CD14-positive monocyte (primary cell): ENCODE measurements around the gene GRM4. TPM values are rescaled to one million over a fixed set of nuclear protein-coding genes. Genes with fewer than 3 reads are reported as not detected.

Source experiments
- DNase-seq, 3 donors: peaks; one replicate each; pipeline ENCODE4 v3.0.0-alpha.2; 2011 to 2022
- H2AFZ ChIP-seq: 2 replicates; pipeline ENCODE4 v1.6.0; 2012; ENCODE audit warnings: mild to moderate bottlenecking, low read depth, low read length, inconsistent platforms; ENCODE audit not compliant: insufficient read depth, poor library complexity, severe bottlenecking
- H3K27ac ChIP-seq, 2 donors: 1 replicate in 1 of 2; 2 replicates in 1 of 2; pipeline ENCODE4 v1.5.1; 2012 to 2013; ENCODE audit warnings: low read length in 2 of 2, control low read depth in 1 of 2, inconsistent platforms in 1 of 2, low read depth in 1 of 2, mild to moderate bottlenecking in 1 of 2
- H3K27me3 ChIP-seq, 2 donors: one replicate each; pipeline versions ENCODE4 v1.6.0 to v1.6.1; 2011 to 2013; ENCODE audit warnings: low read length in 2 of 2; ENCODE audit not compliant: control insufficient read depth in 2 of 2, insufficient read depth in 2 of 2
- H3K36me3 ChIP-seq, 2 donors: replicated peaks in 1 of 2; 1 replicate in 1 of 2; 2 replicates in 1 of 2; pipeline versions ENCODE4 v1.5.1 to v1.6.1; 2012 to 2013; ENCODE audit warnings: low read length in 2 of 2, control low read depth in 1 of 2, inconsistent platforms in 1 of 2, mild to moderate bottlenecking in 1 of 2; ENCODE audit not compliant: insufficient read depth in 2 of 2, control insufficient read depth in 1 of 2
- H3K4me1 ChIP-seq, 2 donors: 1 replicate in 1 of 2; 2 replicates in 1 of 2; pipeline versions ENCODE4 v1.5.1 to v1.6.1; 2012 to 2013; ENCODE audit warnings: low read length in 2 of 2, control low read depth in 1 of 2, inconsistent platforms in 1 of 2, mild to moderate bottlenecking in 1 of 2, moderate library complexity in 1 of 2; ENCODE audit not compliant: insufficient read depth in 2 of 2, control insufficient read depth in 1 of 2
- H3K4me2 ChIP-seq: replicated peaks from 2 replicates; pipeline ENCODE3; 2012; ENCODE audit warnings: low read length, moderate library complexity, mild to moderate bottlenecking; ENCODE audit not compliant: poor library complexity, severe bottlenecking; ENCODE audit errors: extremely low read depth
- H3K4me3 ChIP-seq, 3 experiments: fragments of 200-600 bp in 1 of 3; sonication (generic) in 1 of 3; replicated peaks in 1 of 3; 1 replicate in 2 of 3; 2 replicates in 1 of 3; pipeline ENCODE4 v1.5.1; 2011 to 2013; ENCODE audit warnings: low read length in 3 of 3, mild to moderate bottlenecking in 3 of 3, control low read depth in 2 of 3, low read depth in 2 of 3, inconsistent platforms in 1 of 3, moderate library complexity in 1 of 3
- H3K79me2 ChIP-seq: 2 replicates; pipeline ENCODE4 v1.6.0; 2012; ENCODE audit warnings: mild to moderate bottlenecking, control low read depth, inconsistent platforms, low read length, moderate library complexity; ENCODE audit not compliant: insufficient read depth
- H3K9ac ChIP-seq: 2 replicates; pipeline ENCODE4 v1.6.0; 2017; ENCODE audit warnings: low read length, mild to moderate bottlenecking; ENCODE audit not compliant: insufficient read depth, poor library complexity, severe bottlenecking
- H3K9me3 ChIP-seq, 2 donors: replicated peaks in 1 of 2; 1 replicate in 1 of 2; 2 replicates in 1 of 2; pipeline versions ENCODE4 v1.5.1 to v1.6.1; 2012 to 2013; ENCODE audit warnings: low read length in 2 of 2, control low read depth in 1 of 2; ENCODE audit not compliant: control insufficient read depth in 1 of 2, insufficient read depth in 1 of 2
- H4K20me1 ChIP-seq: 2 replicates; pipeline ENCODE4 v1.6.0; 2012; ENCODE audit warnings: mild to moderate bottlenecking, low read length, control low read depth, moderate library complexity; ENCODE audit not compliant: insufficient read depth
- H3K27ac Mint-ChIP-seq, 7 donors: one replicate each; pipeline ENCODE4 v1.8.0; 2020; ENCODE audit warnings: mild to moderate bottlenecking in 7 of 7, mixed read lengths in 7 of 7, moderate library complexity in 6 of 7, inconsistent platforms in 2 of 7
- H3K27me3 Mint-ChIP-seq, 3 donors: one replicate each; pipeline ENCODE4 v1.8.0; 2021 to 2022; ENCODE audit warnings: low read depth in 3 of 3, mild to moderate bottlenecking in 3 of 3, mixed read lengths in 3 of 3, moderate library complexity in 3 of 3, inconsistent platforms in 1 of 3
- H3K36me3 Mint-ChIP-seq, 2 donors: one replicate each; pipeline ENCODE4 v1.8.0; 2020; ENCODE audit warnings: mixed read lengths in 2 of 2, inconsistent platforms in 1 of 2, mild to moderate bottlenecking in 1 of 2
- H3K4me1 Mint-ChIP-seq: one replicate; pipeline ENCODE4 v1.8.0; 2020; ENCODE audit warnings: mild to moderate bottlenecking, mixed read lengths
- H3K4me3 Mint-ChIP-seq, 2 donors: one replicate each; pipeline ENCODE4 v1.8.0; 2020; ENCODE audit warnings: mild to moderate bottlenecking in 2 of 2, mixed read lengths in 2 of 2, moderate library complexity in 1 of 2
- H3K9me3 Mint-ChIP-seq, 7 donors: one replicate each; pipeline ENCODE4 v1.8.0; 2020 to 2022; ENCODE audit warnings: mixed read lengths in 7 of 7, mild to moderate bottlenecking in 6 of 7, moderate library complexity in 6 of 7, inconsistent platforms in 2 of 7
- CTCF ChIP-seq: fragments of 200-600 bp; IDR thresholded peaks from one replicate; pipeline ENCODE4 v1.8.0; 2022; ENCODE audit warnings: antibody characterized with exemption, mild to moderate bottlenecking
- WGBS: methylation state at CpG from one replicate; pipeline ENCODE4 v1.1.5; 2013; ENCODE audit warnings: missing lambda C conversion rate; ENCODE audit not compliant: insufficient coverage; 5-methylcytosine and 5-hydroxymethylcytosine counted together
- intact Hi-C, 2 donors: fragments of 100-400 bp; cut with micrococcal nuclease; formaldehyde crosslinking; loops; one replicate each; pipeline versions ENCODE4 v1.15.0 to v1.15.1; 2023
- polyA plus RNA-seq, 3 donors: library from polyadenylated mRNA; depleted of rRNA in 1 of 3; unstranded in 2 of 3; stranded (reverse) in 1 of 3; fragments of 300-500 nt in 2 of 3; fragments of >200 nt in 1 of 3; fragmentation: Illumina TruSeq in 2 of 3; gene quantifications; 1 replicate in 2 of 3; 2 replicates in 1 of 3; pipeline ENCODE4 v1.2.3, GENCODE V29; 2012 to 2021

GRM4 gene
- polyA plus RNA-seq, 3 donors = not detected

GRCh38 chr6:34018961-34019606 is 126.8 kb downstream of the GRM4 start:
- no peaks in the 10 kb centered on the region for H4K20me1 ChIP-seq
- H3K9me3 ChIP-seq = peaks cover 4 to 8% of the 10 kb centered on the region in 2 donors
- 82% methylated on average over 4 of the region's 7 CpGs for WGBS
- H3K27ac ChIP-seq = no peak overlapping the region
- H2AFZ ChIP-seq = no peak overlapping the region
- Mint-ChIP-seq H3K9me3 (peaks cover 0 to 12% (median 4%) of the 10 kb centered on the region in 7 donors), H3K27me3 (peaks cover 2 to 8% (median 2%) of the 10 kb centered on the region in 3 donors), H3K4me1 (no peaks in the 10 kb centered on the region), H3K36me3 (no peaks in the 10 kb centered on the region), H3K4me3 (no peak overlapping the region), H3K27ac (no peak overlapping the region)
- no peak overlapping the region for H3K4me2 ChIP-seq
- intact Hi-C loops = no loop called here
- no peak for DNase-seq
- no peak overlapping the region for H3K4me3 ChIP-seq
- no peaks in the 10 kb centered on the region for H3K27me3 ChIP-seq
- no peak overlapping the region for H3K9ac ChIP-seq
- H3K79me2 ChIP-seq = no peaks in the 10 kb centered on the region
- no peaks in the 10 kb centered on the region for H3K4me1 ChIP-seq
- no peak for TF ChIP-seq CTCF
- H3K36me3 ChIP-seq = no peaks in the 10 kb centered on the region

GRCh38 chr6:34018026-34018425 is 127.9 kb downstream of the GRM4 start:
- intact Hi-C loops = no loop called here
- Mint-ChIP-seq H3K4me1 (no peaks in the 10 kb centered on the region), H3K27ac (no peak overlapping the region), H3K36me3 (no peaks in the 10 kb centered on the region), H3K9me3 (peaks cover 0 to 11% (median 4%) of the 10 kb centered on the region in 7 donors), H3K27me3 (peaks cover 2 to 6% (median 2%) of the 10 kb centered on the region in 3 donors), H3K4me3 (no peak overlapping the region)
- Histone ChIP-seq H3K4me3 (no peak overlapping the region), H3K4me1 (no peaks in the 10 kb centered on the region), H3K9me3 (peaks cover 4 to 8% of the 10 kb centered on the region in 2 donors), H2AFZ (no peak overlapping the region), H3K4me2 (no peak overlapping the region), H3K27ac (no peak overlapping the region), H3K9ac (no peak overlapping the region), H4K20me1 (no peaks in the 10 kb centered on the region), H3K79me2 (no peaks in the 10 kb centered on the region), H3K27me3 (no peaks in the 10 kb centered on the region), H3K36me3 (no peaks in the 10 kb centered on the region)
- WGBS = 84% methylated on average over 3 of the region's 6 CpGs
- no peak for DNase-seq
- no peak for TF ChIP-seq CTCF
